ENCODE measurements around the gene MDC1. TPM values are rescaled to one million over a fixed set of nuclear protein-coding genes. Genes with fewer than 3 reads are reported as not detected.

Gene MDC1
- total and polyA plus RNA-seq, 2 donors (not counting 3 experiments of a cell fraction or from before 2014, with no cell fraction given) = 16.8 to 42.3 TPM

GRCh38 chr6:30688569-30688968 is 28.5 kb downstream of the MDC1 start:
- no peak for FAIRE-seq
- peak overlapping the region; percentile 73 for H3K4me2 ChIP-seq (ENCODE audit: insufficient read depth, low read length)
- no TSS peak for BruUV-seq (replicated peaks)
- intact Hi-C loops (cut with micrococcal nuclease) = no loop called here
- no peaks in the 10 kb centered on the region for H3K9me1 ChIP-seq (replicated peaks; ENCODE audit: control insufficient read depth, extremely low read depth, insufficient read depth, low read length)
- no peaks in the 10 kb centered on the region for H3K9me3 ChIP-seq (replicated peaks; ENCODE audit: control insufficient read depth, insufficient read depth, low read length)
- no peaks in the 10 kb centered on the region for H4K20me1 ChIP-seq (replicated peaks; ENCODE audit: control insufficient read depth, extremely low read depth, insufficient read depth, low read length)
- H3K27ac ChIP-seq (ENCODE audit: insufficient read depth, low read depth, low read length) = peak overlapping the region; percentile 93
- no peak overlapping the region for H3K9ac ChIP-seq (replicated peaks; ENCODE audit: extremely low read depth, insufficient read depth, low read length)
- peaks cover 31% of the 10 kb centered on the region for H3K4me1 ChIP-seq (ENCODE audit: control insufficient read depth, extremely low read depth, insufficient read depth, low read length)
- no peaks in the 10 kb centered on the region for H3K36me3 ChIP-seq (ENCODE audit: control insufficient read depth in 2 of 2, extremely low read depth in 1 of 2, insufficient read depth in 2 of 2, low read length in 2 of 2)
- H3K4me3 ChIP-seq (replicated peaks in 1 of 3; ENCODE audit: insufficient read depth in 1 of 3, low read depth in 1 of 3, low read length in 3 of 3) = no peak overlapping the region
- TF ChIP-seq POLR2A (IDR thresholded peaks at IDR 0.05; ENCODE audit: low read depth, low read length) = peak; percentile 13
- TF ChIP-seq POLR2AphosphoS5 (IDR thresholded peaks at IDR 0.05; ENCODE audit: insufficient read depth, low read depth, low read length) = no peak
- POLR2A ChIA-PET = interaction anchor here (1.7 to 1.8 kb wide), 2 partner anchors 9 to 29 kb away, joined by 7 to 9 read pairs; partner anchors contain the start of gene MDC1
- no peak overlapping the region for H2AFZ ChIP-seq (ENCODE audit: low read depth, low read length)
- no peaks in the 10 kb centered on the region for H3K27me3 ChIP-seq (ENCODE audit: control insufficient read depth in 2 of 2, insufficient read depth in 2 of 2, low read length in 2 of 2)
- CTCF ChIA-PET = interaction anchor here (0.9 to 2.5 kb wide), 6 partner anchors 10 to 42 kb away, joined by 4 to 32 read pairs (median 8); partner anchors contain the start of genes DHX16 and MDC1
- dilution Hi-C loops (cut with MboI; ENCODE audit: extremely low pct_ligation_motif_present, low sequenced_read_pairs) = no loop called here
- peaks cover 52% of the 10 kb centered on the region for H3K79me2 ChIP-seq (ENCODE audit: control insufficient read depth, insufficient read depth, low read length)
- no peak for DNase-seq (ENCODE audit: low read depth, low spot score)

GRCh38 chr6:30687659-30688431 is 29.2 kb downstream of the MDC1 start:
- Histone ChIP-seq H3K4me1 (ENCODE audit: control insufficient read depth, extremely low read depth, insufficient read depth, low read length) (peaks cover 31% of the 10 kb centered on the region), H2AFZ (ENCODE audit: low read depth, low read length) (no peak overlapping the region), H3K9me3 (replicated peaks; ENCODE audit: control insufficient read depth, insufficient read depth, low read length) (no peaks in the 10 kb centered on the region), H3K79me2 (ENCODE audit: control insufficient read depth, insufficient read depth, low read length) (peaks cover 59% of the 10 kb centered on the region), H3K4me3 (replicated peaks in 1 of 3; ENCODE audit: insufficient read depth in 1 of 3, low read depth in 1 of 3, low read length in 3 of 3) (peak overlapping the region; percentile 46 to 81 (median 76)), H3K27me3 (ENCODE audit: control insufficient read depth in 2 of 2, insufficient read depth in 2 of 2, low read length in 2 of 2) (no peaks in the 10 kb centered on the region), H4K20me1 (replicated peaks; ENCODE audit: control insufficient read depth, extremely low read depth, insufficient read depth, low read length) (no peaks in the 10 kb centered on the region), H3K9me1 (replicated peaks; ENCODE audit: control insufficient read depth, extremely low read depth, insufficient read depth, low read length) (no peaks in the 10 kb centered on the region), H3K27ac (ENCODE audit: insufficient read depth, low read depth, low read length) (peak overlapping the region; percentile 93), H3K4me2 (ENCODE audit: insufficient read depth, low read length) (peak overlapping the region; percentile 73), H3K9ac (replicated peaks; ENCODE audit: extremely low read depth, insufficient read depth, low read length) (peak overlapping the region; percentile 95), H3K36me3 (ENCODE audit: control insufficient read depth in 2 of 2, extremely low read depth in 1 of 2, insufficient read depth in 2 of 2, low read length in 2 of 2) (no peaks in the 10 kb centered on the region)
- dilution Hi-C loops (cut with MboI; ENCODE audit: extremely low pct_ligation_motif_present, low sequenced_read_pairs) = no loop called here
- BruUV-seq (replicated peaks) = TSS peak; percentile 36
- intact Hi-C loops (cut with micrococcal nuclease) = loop anchor here (1.0 kb wide), 3 partner anchors 9 to 131 kb away; partner anchors contain the start of genes MDC1 and PRR3
- FAIRE-seq (peak; percentile 26), DNase-seq (ENCODE audit: low read depth, low spot score) (no peak)
- ChIA-PET POLR2A (interaction anchor here (1.7 to 1.8 kb wide), 2 partner anchors 9 to 29 kb away, joined by 7 to 9 read pairs; partner anchors contain the start of gene MDC1), CTCF (interaction anchor here (0.9 to 2.5 kb wide), 10 partner anchors 9 to 134 kb away, joined by 3 to 32 read pairs (median 6); partner anchors contain the start of genes DHX16 and MDC1)
- TF ChIP-seq, protein P1, sequence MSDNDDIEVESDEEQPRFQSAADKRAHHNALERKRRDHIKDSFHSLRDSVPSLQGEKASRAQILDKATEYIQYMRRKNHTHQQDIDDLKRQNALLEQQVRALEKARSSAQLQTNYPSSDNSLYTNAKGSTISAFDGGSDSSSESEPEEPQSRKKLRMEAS (IDR thresholded peaks at IDR 0.05; ENCODE audit: insufficient read depth, insufficient read length) = no peak
- TF ChIP-seq POLR2A (IDR thresholded peaks at IDR 0.05; ENCODE audit: low read depth, low read length) = peak; percentile 17

All from endothelial cell of umbilical vein (primary cell).